TTC549 (cell line): ENCODE data around the gene PXDC1.
"Not testable (repeated sequence)": the region's sequence is repeated elsewhere in the genome, so short reads cannot be mapped to it uniquely, and the experiment has no call there.

Experiments used
- FAIRE-seq: peaks from 2 replicates; lab custom pipeline; 2012; peaks lifted over from hg19 to GRCh38; lab: Jason Lieb, UNC

PXDC1 gene

GRCh38 chr6:3762359-3762758, 10.8 kb upstream of the PXDC1 start:
- FAIRE-seq = no peak

DNA sequence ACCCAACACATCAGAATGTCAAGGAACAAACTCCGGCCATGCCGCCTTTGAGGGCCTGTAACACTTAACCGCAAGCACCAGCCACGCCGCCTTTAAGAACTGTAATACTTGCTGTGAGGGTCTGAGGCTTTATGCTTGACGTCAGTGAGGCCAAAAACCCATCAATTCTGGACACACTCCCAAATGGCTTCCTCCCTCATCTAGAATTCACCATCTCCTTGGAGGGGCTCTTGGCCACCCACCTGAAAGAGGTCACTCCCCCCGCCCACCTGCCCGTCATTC, 10.4 kb upstream of the PXDC1 start:
- no peak for FAIRE-seq

GRCh38 chr6:3759646-3760232, 8.2 kb upstream of the PXDC1 start:
- no peak for FAIRE-seq

- no peak for FAIRE-seq
Measured at GRCh38 chr6:3758842-3759144, 7.3 kb upstream of the PXDC1 start.

DNA sequence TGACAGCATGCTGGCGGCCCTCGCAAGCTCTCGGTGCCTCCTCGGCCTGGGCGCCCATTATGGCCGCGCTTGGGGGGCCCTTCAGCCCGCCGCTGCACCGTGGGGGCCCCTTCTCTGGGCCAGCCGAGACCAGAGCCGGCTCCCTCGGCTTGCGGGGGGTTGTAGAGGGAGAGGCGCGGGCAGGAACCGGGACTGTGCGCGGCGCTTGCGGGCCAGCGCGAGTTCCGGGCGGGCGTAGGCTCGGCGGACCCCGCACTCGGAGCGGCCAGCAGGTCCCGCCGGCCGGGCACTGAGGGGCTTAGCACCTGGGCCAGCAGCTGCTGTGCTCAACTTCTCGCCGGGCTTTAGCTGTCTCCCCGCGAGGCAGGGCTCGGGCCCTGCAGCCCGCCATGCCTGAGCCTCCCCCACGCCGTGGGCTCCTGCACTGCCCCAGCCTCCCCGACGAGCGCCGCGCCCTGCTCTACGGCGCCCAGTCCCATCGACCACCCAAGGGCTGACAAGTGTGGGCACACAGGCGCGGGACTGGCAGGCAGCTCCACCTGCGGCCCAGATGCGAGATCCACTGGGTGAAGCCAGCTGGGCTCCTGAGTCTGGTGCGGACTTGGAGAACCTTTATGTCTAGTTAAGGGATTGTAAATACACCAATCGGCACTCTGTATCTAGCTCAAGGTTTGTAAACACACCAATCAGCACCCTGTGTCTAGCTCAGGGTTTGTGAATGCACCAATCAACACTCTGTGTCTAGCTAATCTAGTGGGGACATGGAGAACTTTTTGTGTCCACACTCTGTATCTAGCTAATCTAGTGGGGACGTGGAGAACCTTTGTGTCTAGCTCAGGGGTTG, 6.7 kb upstream of the PXDC1 start:
- not testable (repeated sequence) for FAIRE-seq

DNA sequence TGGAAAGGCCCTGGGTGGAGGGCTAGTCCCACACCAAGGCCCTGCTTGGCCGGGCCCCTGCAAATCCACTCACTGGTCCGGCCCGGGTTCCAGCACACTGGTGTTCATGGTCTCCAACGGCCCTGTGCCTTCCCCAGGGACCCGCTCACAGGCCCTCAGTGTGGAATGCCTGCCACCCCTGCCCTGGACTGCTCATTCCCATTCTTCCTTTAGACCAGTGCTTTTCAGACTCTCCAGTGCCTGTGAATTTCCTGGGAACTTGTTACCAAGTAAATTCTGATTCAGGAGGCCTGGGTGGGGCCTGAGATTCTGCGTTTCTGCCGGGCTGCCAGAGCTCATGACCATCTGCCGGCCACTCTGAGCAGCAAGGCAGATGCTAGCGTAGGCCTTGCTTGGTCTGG, 5.7 kb upstream of the PXDC1 start:
- no peak for FAIRE-seq

DNA sequence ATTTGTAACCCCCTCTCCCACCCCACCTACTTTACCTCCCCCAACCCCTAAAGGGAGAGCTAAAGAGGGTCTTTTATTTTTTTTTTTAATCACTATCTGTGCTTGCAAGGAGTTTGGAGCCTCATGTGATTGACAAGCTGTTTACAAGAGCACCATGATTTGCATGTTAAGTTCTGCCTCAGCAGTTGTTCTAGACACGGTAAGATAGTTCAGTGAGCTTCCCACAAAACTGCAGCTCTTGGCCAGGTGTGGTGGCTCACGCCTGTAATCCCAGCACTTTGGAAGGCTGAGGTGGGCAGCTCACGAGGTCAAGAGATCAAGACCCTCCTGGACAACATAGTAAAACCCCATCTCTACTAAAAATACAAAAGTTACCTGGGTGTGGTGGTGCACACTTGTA, 5.0 kb upstream of the PXDC1 start:
- no peak for FAIRE-seq

DNA sequence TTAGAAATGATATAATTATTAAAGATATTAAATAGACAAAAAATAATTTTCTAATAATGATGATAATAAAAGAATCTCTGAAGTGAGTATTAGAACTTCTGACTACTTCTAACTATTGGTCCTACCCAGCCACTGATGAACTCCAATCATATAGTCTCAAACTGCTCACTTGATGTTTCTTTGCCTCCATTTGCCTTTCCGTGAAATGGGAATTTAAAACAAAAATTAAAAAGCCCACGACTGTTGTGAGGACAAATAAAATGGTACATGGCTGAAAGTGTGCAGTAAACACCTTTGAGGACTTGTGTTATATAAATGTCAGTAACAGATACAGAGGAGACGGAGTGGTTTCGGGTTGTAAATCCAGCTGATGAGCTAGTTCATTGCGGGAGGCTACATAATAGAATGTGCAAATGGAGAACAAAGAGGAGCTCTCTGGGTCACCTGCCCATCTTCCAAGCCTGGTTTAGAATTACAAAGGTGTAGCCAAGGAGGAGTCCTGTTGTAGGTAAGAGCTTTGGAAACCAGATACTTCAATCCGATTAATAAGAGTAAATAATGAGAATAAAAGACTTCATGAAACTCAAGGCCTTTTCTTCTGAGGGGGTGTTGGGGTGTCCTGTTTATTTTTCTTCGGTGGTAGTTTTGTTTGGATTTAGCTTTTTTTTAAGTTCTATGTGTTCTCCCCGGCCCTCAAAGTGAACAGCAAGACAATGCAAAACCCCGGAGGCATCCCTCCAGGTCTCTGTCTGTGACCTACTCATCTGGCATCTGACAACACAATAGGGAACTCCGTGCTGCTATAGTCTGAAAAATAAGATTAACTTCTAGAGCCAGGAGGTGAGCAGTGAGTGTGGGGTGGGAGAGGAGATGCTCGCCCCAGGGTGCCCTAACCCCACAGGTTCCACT, 4.4 kb upstream of the PXDC1 start:
- FAIRE-seq = no peak

- FAIRE-seq = no peak
Measured at GRCh38 chr6:3754776-3755175, 3.3 kb upstream of the PXDC1 start.

DNA sequence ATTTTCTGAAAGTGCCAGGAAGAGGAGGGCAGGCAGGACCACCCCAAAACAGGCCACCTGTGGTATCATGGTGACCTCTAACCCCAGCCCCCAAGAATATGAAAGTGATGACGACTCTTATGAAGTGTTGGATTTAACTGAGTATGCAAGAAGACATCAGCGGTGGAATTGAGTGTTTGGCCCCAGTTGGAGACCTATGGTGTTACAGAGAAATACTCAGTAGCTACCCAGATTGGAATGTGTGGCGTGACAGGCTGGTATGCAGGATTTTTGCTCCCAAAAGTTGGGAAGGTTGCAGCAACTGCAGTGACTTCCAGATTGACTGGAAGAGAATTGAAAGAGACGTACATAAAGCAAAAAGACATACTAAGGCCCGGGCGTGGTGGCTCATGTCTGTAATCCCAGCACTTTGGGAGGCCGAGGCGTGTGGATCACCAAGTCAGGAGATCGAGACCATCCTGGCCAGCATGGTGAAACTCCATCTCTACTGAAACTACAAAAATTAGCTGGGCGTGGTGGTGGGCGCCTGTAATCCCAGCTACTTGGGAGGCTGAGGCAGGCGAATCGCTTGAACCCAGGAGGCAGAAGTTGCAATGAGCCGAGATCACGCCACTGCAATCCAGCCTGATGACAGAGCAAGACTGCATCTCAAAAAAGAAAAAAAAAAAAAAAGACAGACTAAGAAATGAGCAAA, 2.7 kb upstream of the PXDC1 start:
- not testable (repeated sequence) for FAIRE-seq

- no peak for FAIRE-seq
Measured at GRCh38 chr6:3753228-3753835, 1.8 kb upstream of the PXDC1 start.

- no peak for FAIRE-seq
Measured at GRCh38 chr6:3752531-3753227, 1.2 kb upstream of the PXDC1 start.

DNA sequence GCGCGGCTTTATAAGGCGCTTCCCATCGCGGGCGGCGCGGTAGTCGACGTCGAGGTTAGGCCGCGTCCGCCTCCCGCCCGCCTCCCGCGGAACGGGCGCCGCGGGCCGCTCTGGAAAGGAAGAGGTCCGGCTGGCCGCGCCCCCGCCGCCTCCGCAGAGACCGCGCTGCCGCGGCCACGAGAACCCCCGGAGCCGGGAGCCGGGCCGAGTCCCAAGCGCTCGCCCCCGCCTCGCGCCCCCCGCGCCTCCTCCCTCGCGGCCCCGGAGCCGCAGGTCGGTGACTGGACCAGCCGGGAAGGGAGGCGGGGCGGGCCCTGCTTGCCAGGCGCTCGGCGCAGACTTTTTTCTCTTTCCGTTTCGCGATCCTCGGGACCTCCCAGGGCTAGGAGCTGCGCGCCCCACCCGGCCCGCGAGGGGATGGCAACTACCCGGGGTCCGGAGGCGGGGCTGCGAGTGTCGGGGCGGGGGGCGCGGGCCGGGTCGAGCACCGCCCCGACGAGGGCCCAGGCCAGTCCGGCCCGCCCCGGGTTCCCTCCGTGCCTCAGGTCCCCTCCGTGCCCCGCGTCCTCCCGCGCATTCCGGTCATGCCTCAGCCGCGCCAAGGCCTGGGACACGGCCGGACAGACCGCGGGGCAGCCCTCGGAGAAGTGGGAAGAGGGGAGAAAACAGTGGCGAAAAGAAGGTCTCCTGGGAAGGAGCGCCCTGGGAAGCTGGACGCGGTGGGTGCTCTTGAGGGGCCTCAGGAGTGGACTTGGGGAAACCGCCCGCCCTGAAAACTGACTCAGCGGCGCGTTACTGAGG, 417 bp upstream of the PXDC1 start:
- FAIRE-seq = no peak

GRCh38 chr6:3750317-3751076, 1.0 kb downstream of the PXDC1 start:
- FAIRE-seq = no peak

GRCh38 chr6:3749977-3750316, 1.6 kb downstream of the PXDC1 start:
- FAIRE-seq = no peak

- no peak for FAIRE-seq
Measured at GRCh38 chr6:3749067-3749841, 2.3 kb downstream of the PXDC1 start.

DNA sequence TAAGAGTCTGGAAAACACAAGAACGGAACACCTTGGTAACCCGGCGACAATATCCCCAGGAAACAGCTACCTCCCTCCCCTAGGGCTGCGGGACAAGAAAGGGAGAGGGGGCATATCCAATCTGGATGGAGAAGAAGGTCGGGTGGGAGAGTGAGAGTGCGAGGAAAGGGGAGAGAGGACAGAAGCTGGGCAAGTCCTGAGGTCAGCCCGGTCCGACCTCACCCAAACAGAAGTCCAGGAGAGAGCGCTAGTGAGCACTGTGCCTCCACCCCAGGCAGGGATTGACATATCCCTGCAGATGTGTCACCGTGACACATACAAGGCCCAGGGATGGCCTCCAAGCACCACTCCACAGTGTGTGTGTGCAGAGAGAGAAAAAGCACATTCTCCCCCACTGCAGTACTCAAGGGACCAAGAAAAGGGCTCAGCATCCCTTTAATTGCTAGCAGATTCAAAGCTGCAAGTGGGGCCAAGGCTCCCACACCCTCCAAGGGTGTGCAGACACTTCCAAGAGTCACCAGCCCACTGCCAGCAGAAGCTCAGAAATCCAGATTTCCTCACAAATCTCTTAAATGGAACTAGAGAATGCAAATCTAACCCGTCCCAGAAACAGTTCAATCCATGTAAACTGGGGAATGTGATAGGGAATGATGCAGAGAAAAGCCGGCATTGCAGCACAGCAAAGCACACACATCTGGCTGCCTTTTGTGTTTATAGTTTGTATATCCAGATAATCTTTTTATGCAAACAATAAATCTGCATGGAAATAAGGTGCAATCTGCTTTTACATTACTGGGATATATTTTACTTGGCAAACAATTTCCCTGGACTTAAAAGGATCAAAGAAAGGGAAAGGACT, 3.1 kb downstream of the PXDC1 start:
- no peak for FAIRE-seq

DNA sequence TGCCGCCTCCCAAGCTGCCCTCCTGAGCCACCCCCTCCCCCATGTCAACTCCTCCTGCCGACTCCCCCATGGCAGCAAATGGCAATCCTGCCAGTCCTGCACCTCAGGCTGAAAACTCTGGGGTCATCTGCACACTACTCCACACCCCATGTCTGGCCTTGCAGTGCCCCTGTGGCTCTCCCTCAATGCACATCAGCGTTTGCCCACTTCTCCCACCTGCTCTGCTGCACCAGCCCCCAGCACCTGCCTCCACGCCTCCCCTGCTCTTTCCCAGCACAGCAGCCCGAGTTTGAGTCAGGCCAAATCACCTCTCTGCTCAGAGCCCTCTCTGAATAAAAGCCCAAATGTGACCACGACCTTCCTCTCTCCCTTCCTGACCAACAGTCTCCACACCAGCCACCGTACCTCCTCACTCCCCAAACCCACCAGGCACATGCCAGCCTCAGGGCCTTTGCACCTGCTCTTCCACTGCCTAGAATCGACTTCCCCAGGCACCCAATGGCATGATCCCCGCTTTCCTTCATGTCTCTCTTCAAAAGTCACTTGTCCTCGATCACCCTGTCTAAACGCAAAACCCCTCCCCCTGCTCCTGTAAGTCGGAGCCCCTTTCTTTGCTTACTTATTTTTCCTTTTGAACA, 4.3 kb downstream of the PXDC1 start:
- no peak for FAIRE-seq
